ENCODE measurements around the gene LIN54.

Gene LIN54

GRCh38 chr4:83013420-83013867, 2.8 kb upstream of the LIN54 start:
- no peaks in the 10 kb centered on the region for H3K36me3 ChIP-seq (replicated peaks)
- H3K27me3 ChIP-seq (replicated peaks) = no peaks in the 10 kb centered on the region
- DNase-seq = no peak
- H3K4me3 ChIP-seq (ENCODE audit: low read depth, low read length) = peak overlapping the region; percentile 73
- peak overlapping the region; percentile 74 for H3K27ac ChIP-seq
- no peak for TF ChIP-seq CTCF (IDR thresholded peaks at IDR 0.05; ENCODE audit: low read depth, low read length, missing control alignments)
- in situ Hi-C loops (cut with HindIII; ENCODE audit: low pct_ligation_motif_present, low sequenced_read_pairs) = no loop called here

GRCh38 chr4:83012687-83013419, 2.2 kb upstream of the LIN54 start:
- peak overlapping the region; percentile 77 for H3K4me3 ChIP-seq (ENCODE audit: low read depth, low read length)
- no peaks in the 10 kb centered on the region for H3K36me3 ChIP-seq (replicated peaks)
- in situ Hi-C loops (cut with HindIII; ENCODE audit: low pct_ligation_motif_present, low sequenced_read_pairs) = no loop called here
- TF ChIP-seq CTCF (IDR thresholded peaks at IDR 0.05; ENCODE audit: low read depth, low read length, missing control alignments) = peak; percentile 63
- peak; percentile 94 for DNase-seq
- peak overlapping the region; percentile 74 for H3K27ac ChIP-seq
- no peaks in the 10 kb centered on the region for H3K27me3 ChIP-seq (replicated peaks)

GRCh38 chr4:83012200-83012686, 1.6 kb upstream of the LIN54 start:
- in situ Hi-C loops (cut with HindIII; ENCODE audit: low pct_ligation_motif_present, low sequenced_read_pairs) = no loop called here
- H3K36me3 ChIP-seq (replicated peaks) = no peaks in the 10 kb centered on the region
- peak overlapping the region; percentile 77 for H3K4me3 ChIP-seq (ENCODE audit: low read depth, low read length)
- TF ChIP-seq CTCF (IDR thresholded peaks at IDR 0.05; ENCODE audit: low read depth, low read length, missing control alignments) = no peak
- H3K27me3 ChIP-seq (replicated peaks) = no peaks in the 10 kb centered on the region
- DNase-seq = peak; percentile 16
- H3K27ac ChIP-seq = peak overlapping the region; percentile 53

GRCh38 chr4:83011689-83012199, 1.1 kb upstream of the LIN54 start:
- DNase-seq = no peak
- no peak overlapping the region for H3K27ac ChIP-seq
- H3K36me3 ChIP-seq (replicated peaks) = no peaks in the 10 kb centered on the region
- TF ChIP-seq CTCF (IDR thresholded peaks at IDR 0.05; ENCODE audit: low read depth, low read length, missing control alignments) = no peak
- H3K4me3 ChIP-seq (ENCODE audit: low read depth, low read length) = peak overlapping the region; percentile 77
- in situ Hi-C loops (cut with HindIII; ENCODE audit: low pct_ligation_motif_present, low sequenced_read_pairs) = no loop called here
- no peaks in the 10 kb centered on the region for H3K27me3 ChIP-seq (replicated peaks)

- peak; percentile 11 for DNase-seq
- no peak for TF ChIP-seq CTCF (IDR thresholded peaks at IDR 0.05; ENCODE audit: low read depth, low read length, missing control alignments)
- H3K27ac ChIP-seq = peak overlapping the region; percentile 95
- in situ Hi-C loops (cut with HindIII; ENCODE audit: low pct_ligation_motif_present, low sequenced_read_pairs) = no loop called here
- no peaks in the 10 kb centered on the region for H3K27me3 ChIP-seq (replicated peaks)
- H3K4me3 ChIP-seq (ENCODE audit: low read depth, low read length) = peak overlapping the region; percentile 69
- H3K36me3 ChIP-seq (replicated peaks) = no peaks in the 10 kb centered on the region
Measured at GRCh38 chr4:83010111-83010521, 507 bp downstream of the LIN54 start.

All from brain microvascular endothelial cell (primary cell).